Gastrocnemius medialis (tissue), 4 donors: ENCODE measurements around the gene ZNF787.

Experiments
- CTCF ChIP-seq, 5 experiments: fragments of 450-650 bp in 3 of 5; fragments of 200-600 bp in 2 of 5; sonication (generic) in 2 of 5; IDR thresholded peaks in 4 of 5; conservative IDR thresholded peaks in 1 of 5; 1 replicate in 4 of 5; 2 replicates in 1 of 5; pipeline ENCODE4 v1.5.1; 2016 to 2019; ENCODE audit warnings: antibody characterized with exemption in 5 of 5, mild to moderate bottlenecking in 3 of 5, moderate library complexity in 3 of 5
- POLR2A ChIP-seq, 2 donors: fragments of 450-650 bp; IDR thresholded peaks; one replicate each; pipeline ENCODE4 v1.6.1; 2017; ENCODE audit warnings: antibody characterized with exemption in 2 of 2, mild to moderate bottlenecking in 2 of 2, moderate library complexity in 2 of 2

GRCh38 chr19:56105090-56105701, 15.9 kb downstream of the ZNF787 start:
- TF ChIP-seq CTCF (IDR thresholded peaks at IDR 0.05 in 4 of 5, conservative IDR thresholded peaks at IDR 0.05 in 1 of 5): peak; percentile 36 to 81 (median 66)
- no peak for TF ChIP-seq POLR2A (IDR thresholded peaks at IDR 0.05)
